ENCODE measurements around the gene PI4KA.

- TF ChIP-seq POLR2A (IDR thresholded peaks at IDR 0.05) (no peak), CTCF (IDR thresholded peaks at IDR 0.05) (no peak)
These were observed 33.0 kb downstream of the PI4KA start for GRCh38 chr22:20825624-20826023.

Measured in upper lobe of left lung (tissue), 4 donors.